GM21381 (cell line): ENCODE data around the gene VAPA.
A peak's percentile ranks its signal among the peaks of the same experiment; 100 is the strongest.

Experiments
- ATAC-seq: cut with Tn5 transposase; IDR thresholded peaks from one replicate; pipeline ENCODE4 v1.9.1; 2021; ENCODE audit warnings: mild to moderate bottlenecking, moderate library complexity; ENCODE audit not compliant: unreplicated experiment

VAPA gene, protein sequence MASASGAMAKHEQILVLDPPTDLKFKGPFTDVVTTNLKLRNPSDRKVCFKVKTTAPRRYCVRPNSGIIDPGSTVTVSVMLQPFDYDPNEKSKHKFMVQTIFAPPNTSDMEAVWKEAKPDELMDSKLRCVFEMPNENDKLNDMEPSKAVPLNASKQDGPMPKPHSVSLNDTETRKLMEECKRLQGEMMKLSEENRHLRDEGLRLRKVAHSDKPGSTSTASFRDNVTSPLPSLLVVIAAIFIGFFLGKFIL

GRCh38 chr18:9913526-9914333 is at the start of gene VAPA:
TSS of gene VAPA (plus strand) at chr18:9914016. CDS start at chr18:9914257, 241 bp downstream.
- ATAC-seq, result peak; percentile 76

GRCh38 chr18:9865764-9866490 is 47.9 kb upstream of the VAPA start:
- ATAC-seq, result no peak

- no peak for ATAC-seq
Observed at GRCh38 chr18:9866627-9867026, 47.2 kb upstream of the VAPA start.

- ATAC-seq, result no peak
Observed at GRCh38 chr18:9867071-9867594, 46.7 kb upstream of the VAPA start.

GRCh38 chr18:9868857-9869714 is 44.7 kb upstream of the VAPA start:
- no peak for ATAC-seq

GRCh38 chr18:9869715-9870430 is 43.9 kb upstream of the VAPA start:
- no peak for ATAC-seq

GRCh38 chr18:9870431-9871008 is 43.3 kb upstream of the VAPA start:
- ATAC-seq, result no peak

DNA sequence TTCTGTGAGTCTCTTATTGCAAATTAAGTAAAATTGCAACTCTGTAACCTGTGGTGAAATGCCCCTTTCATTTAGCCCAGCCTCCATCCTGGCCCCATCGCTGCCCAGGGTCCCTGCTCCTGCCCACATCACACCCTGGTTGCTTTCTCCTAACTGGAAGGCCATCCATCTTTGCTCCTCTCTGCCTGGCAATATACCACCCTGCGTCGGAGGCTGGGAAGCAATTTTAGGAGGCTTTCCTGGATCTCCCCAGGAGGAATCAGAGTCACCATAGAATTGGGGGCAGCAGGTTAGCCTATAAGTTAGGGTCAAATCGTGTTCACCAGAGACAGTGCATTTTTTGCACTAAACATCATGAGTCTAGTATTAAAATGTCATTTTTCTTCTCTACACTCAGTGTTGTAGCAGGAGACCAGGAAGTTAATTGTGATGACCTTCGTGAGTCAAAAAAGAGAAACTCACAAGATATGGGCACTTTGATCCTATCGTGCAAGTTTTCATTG is 42.5 kb upstream of the VAPA start:
- ATAC-seq, result no peak

DNA sequence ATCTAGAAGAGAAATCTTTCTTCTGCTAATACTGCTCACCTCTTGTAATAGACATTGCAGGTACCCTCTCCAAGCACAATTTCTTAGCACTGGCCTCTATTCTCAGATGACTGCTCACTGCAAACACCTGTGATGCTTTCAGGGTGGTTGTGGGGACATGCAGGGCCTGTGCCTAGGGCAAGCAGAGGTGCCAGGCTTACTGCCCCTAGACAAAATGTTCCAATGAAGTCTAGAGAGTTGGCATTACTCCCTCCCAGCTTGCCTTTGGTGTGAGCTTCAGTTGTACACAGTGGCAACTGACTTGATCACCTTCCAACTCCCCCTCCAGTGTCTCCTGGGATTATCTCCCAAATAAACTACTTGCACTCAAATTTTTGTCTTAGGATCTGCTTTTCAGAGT is 41.0 kb upstream of the VAPA start:
- no peak for ATAC-seq

DNA sequence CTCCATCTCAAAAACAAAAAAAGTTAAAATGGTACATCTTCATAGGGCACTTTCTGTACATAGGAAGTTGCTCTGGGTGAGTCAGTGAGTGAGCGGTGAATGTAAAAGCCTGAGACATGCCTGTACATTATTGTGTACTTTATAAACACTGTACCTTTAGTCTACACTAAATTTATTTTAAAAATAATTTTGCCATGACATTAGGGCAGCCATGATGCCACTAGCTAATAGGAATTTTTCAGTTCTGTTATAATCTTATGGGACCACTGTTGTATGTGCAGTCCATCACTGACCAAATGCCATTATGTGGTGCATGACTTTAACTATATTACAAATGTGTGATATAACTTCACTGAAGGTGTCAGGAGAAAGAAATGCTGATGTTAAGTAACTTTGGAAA is 39.1 kb upstream of the VAPA start:
- no peak for ATAC-seq

- no peak for ATAC-seq
Observed at GRCh38 chr18:9876212-9876866, 37.5 kb upstream of the VAPA start.

DNA sequence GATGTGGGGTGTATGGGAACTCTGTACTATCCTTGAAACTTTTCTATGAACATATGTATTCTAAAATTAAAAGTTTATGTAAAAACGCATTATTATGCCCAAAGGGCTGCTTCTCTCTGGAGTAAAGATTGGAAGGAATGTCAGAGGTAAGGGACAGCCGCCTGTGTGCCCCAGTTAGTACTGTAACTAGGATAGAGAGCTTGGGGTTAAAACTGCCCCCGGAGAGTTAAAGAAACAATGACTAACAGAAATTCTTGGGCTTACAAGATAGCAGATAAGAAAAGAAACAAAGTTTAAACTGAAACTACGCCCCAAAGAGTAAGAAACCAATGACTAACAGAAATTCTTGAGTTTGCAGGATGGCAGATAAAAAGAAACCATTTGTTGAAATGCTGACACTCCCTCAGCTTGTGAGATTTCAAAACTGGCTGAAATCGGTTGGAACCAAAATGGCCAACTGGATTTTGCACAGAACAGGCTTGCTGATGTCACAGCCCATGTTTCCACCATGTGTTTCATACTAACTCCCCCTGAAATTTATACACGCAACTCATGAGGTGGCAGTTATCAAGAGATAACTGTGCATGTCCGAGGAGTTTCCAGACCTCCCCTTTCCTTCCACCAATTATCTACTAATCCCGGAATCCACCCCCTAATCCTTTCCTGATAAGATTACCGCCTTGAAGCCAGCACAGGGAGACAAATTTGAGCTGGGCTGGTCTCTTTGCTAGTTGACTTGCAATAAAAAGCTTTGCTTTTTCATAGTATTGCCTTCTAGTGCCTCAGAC is 36.8 kb upstream of the VAPA start:
- ATAC-seq, result no peak

GRCh38 chr18:9877655-9878014 is 36.2 kb upstream of the VAPA start:
- ATAC-seq, result no peak

GRCh38 chr18:9878095-9878494 is 35.7 kb upstream of the VAPA start:
- no peak for ATAC-seq

DNA sequence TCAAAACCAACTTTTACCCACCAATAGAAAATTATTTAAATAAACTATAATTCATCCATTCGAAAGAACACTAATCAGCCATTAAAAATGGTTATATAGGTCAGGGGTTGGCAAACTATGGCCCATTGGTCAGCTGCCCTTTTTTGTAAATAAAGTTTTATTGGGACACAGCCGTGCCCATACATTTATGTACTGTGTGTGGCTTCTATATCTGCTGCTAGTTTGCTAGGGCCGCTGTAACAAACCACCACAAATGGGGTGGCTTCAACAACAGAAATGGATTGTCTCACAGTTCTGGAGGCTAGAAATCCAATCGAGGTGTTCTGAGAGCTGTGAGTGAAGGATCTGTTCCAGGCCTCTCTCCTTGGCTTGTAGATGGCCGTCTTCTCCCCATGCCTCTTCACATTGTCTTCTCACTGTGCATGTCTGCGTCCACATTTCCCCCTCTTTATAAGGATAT is 35.0 kb upstream of the VAPA start:
- ATAC-seq, result no peak

GRCh38 chr18:9884090-9884489 is 29.7 kb upstream of the VAPA start:
- no peak for ATAC-seq

DNA sequence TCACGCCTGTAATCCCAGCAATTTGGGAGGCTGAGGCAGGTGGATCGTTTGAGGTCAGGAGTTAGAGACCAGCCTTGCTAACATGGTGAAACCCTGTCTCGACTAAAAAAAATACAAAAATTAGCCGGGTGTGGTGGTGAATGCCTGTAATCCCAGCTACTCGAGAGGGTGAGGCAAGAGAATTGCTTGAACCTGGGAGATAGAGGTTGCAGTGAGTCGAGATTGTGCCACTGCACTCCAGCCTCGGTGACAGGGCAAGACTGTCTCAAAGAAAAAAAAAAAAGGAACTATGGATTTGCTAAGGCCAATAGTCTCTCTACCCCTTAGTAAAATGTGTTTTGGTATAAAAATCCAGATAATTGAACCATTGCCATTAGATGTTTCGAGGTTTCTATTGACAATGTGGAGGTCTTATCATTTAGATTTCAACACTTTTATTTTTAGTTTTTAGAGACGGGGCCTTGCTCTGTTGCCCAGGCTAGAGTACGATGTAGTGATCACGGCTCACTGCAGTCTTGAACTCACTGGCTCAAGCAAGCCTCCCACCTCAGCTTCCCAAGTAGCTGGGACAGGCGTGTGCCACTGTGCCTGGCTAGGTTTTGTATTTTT is 29.2 kb upstream of the VAPA start:
- ATAC-seq, result no peak
